Activated CD4-positive, alpha-beta T cell treated with anti-CD3 and anti-CD28 coated beads for 24 hours (primary cell): Measurements from ENCODE around the gene IL21R.

ENCODE experiments used
- DNase-seq, 2 donors: peaks; one replicate each; pipeline ENCODE4 v3.0.0-alpha.2; 2020; ENCODE audit warnings: low read depth in 2 of 2

IL21R gene

GRCh38 chr16:27462846-27463682 is 61.1 kb downstream of the IL21R start:
- DNase-seq, result no peak

GRCh38 chr16:27463741-27464591 is 62.0 kb downstream of the IL21R start:
- DNase-seq, result no peak

GRCh38 chr16:27464626-27465482 is 62.9 kb downstream of the IL21R start:
- DNase-seq, result no peak

DNA sequence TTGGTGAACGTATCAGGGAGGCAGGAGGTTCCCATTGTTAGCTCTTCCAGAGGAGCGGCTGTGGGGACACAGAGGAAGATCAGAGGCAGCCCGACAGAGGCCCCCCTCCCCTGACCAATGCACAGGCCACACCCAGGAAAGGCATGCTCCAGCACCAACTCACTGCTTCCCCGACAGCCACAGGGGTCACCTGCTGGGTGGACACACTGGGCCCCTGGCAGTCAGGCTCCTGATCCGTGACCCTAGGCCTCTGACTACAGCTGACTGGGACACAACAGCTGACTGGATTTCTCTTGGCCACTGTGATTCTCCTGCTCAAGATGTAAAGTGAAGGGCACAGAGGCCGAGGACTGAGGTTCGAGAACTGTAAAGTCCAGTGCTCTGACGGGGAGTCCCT is 63.5 kb downstream of the IL21R start:
- no peak for DNase-seq

DNA sequence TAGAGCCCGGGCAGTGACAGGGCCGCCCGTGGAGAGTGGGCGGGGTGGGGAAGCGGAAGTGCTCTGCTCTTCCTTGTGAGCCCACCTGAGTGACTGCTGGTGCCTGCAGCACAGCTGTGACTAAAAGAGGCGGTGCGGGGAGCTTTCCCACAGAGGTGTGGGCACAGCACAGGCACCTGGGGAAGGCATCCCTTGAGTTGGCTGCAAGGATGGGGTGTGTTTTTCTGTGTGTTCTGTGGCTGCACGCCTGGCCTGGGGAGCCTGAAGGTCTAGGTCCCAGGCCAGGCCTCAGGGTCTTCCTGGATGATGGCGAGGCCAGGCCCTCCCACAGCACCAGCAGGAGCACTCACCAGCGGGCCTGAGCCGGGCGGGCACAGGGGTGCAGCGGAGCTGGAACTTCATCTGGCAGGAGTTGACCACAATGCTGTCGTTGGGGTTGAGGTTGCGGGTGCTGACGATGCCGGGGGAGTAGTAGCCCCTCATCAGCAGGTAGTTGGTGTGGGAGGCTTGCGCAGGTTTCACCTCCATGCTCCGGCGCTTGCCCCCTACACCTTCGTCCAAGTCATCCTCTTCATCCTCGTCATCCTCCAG is 67.1 kb downstream of the IL21R start:
- no peak for DNase-seq

DNA sequence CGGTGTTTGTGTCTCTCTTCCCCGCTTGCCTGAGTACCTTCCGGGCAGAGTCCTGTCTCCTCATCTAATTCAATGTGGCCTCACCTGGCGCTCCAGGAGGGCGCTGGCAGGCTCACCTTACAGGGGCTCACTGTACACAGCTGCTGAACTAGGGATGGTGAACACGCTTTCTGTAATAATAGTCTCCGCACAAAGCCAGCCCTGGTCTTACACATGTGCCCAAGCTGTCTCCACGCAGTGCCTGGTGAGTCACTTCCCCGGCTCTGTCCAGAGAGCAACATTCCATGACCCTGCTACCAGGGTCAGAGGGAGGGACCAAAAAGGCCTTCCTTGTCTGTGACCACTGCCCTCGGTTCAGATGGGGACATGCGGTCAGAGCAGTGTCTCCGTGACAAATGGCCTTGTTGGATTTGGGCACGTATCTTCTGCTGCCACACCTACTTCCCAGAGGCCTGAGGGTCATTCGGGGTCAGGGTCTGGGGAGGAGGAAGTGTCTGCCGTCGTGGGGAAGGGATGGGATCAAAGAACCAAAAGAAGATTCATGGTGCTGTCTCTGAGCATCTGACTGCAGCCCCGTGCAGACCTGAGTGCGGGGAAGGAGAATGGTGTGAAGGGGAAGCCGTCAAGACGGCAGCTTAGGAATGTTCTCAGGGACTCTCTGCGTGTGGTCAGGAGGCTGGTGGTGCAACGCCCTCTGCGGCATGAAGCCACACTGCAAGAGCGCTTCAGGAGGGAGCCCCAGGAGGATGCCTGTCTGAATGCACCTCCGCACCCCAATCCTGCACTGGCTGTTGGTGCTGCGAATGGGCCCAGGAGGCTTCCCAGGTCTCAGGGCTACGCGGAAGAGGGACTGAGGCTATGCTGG is 68.8 kb downstream of the IL21R start:
- no peak for DNase-seq

- no peak for DNase-seq
These were observed 69.7 kb downstream of the IL21R start for GRCh38 chr16:27471661-27472060.

- no peak for DNase-seq
These were observed 70.4 kb downstream of the IL21R start for GRCh38 chr16:27472091-27473020.

DNA sequence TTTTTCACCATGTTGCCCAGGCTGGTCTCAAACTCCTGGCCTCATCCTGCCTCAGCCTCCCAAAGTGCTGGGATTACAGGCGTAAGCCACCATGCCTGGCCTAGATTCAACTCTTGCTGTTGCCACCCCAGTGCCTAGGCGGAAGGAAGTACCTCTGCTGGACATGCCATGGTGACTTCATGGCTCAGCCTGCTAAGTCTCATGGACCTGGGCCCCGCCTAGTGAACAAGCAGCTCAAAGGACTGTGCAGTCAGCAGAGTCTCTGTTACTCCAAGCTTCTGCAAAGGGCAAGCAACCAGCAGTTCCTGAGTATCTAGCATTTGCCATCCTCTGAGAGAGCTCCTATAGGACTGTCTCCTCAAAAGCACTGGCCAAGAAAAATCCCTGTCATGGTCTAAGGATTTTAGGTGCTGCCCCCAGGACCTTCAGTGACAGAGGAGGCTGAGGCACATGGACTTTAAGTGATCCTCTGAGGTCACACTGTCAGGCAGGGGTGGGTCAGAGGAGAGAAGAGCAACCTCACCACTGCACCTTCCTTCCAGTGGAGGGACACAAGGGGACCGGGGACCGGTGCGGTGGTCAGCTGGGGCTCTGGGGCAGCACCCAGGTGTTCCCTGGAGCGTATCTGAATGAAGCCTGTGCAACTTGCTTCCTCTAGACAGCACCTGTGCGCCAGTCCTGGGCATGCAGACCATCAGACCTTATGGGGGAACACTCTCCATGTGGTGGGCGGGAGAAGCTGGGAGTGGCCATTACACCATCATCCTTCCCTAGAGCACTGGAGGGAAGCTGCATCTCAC is 71.3 kb downstream of the IL21R start:
- no peak for DNase-seq

DNA sequence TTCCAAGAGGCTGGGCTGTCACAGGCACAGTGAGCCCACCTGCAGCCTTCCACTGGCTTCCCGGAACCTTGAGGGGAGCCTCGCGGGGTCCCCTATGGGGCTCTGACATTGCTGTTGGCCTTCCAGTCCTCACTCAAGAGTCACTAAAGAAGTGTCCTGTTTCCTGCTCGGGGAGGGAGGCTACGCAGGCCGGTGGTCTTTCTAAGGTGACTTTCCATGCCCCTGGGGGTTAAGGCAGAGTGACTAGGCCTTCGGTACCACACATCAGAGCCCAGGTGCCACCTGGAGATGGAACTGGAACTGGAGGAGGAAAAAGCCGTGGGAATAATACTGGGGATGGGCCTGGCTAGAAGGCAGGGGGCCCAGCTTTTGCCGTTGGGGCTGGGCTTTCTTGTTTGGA is 72.1 kb downstream of the IL21R start:
- no peak for DNase-seq

DNA sequence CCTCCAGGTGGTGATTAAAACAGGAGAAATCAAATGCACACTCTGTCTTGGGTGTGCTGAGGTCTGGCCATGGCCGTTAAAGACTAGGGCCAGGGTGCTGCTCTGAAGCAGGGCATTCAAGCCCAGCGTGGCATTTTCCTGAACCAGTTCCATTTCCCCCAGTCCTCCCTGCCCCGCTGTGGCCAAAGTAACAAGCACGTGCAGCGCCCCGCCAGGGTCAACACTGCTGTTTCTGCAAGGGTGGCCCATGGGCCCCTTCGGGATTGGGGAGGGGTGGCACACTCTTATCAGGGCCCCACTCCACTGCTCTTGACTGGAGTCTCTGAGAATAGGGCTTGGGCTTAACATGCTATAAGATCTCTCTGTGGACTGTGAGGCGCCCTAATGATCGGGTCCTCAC is 72.9 kb downstream of the IL21R start:
- DNase-seq, result no peak

GRCh38 chr16:27475561-27475960 is 73.6 kb downstream of the IL21R start:
- DNase-seq, result no peak

GRCh38 chr16:27476240-27476639 is 74.3 kb downstream of the IL21R start:
- DNase-seq, result no peak

DNA sequence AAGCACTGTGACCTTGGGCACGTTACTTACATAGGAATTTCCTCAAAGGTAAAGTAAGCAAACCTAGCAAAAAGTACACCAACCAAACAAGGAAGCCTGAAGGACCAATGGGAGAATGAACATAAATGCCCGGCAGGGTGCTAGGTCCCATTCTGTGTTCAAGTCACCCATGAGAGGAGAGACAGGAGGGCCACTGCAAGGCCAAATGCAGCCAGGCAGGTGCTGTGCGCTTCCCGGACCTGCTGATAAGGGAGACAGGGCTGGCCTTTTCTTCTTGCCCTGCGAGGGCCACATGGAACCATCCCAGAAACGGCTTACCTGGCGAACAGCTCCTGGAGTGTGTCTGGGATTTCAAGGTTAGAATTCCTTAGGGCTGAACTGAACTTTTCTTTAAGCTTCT is 78.8 kb downstream of the IL21R start:
- DNase-seq, result no peak

GRCh38 chr16:27481282-27481934 is 79.4 kb downstream of the IL21R start:
- DNase-seq, result no peak

DNA sequence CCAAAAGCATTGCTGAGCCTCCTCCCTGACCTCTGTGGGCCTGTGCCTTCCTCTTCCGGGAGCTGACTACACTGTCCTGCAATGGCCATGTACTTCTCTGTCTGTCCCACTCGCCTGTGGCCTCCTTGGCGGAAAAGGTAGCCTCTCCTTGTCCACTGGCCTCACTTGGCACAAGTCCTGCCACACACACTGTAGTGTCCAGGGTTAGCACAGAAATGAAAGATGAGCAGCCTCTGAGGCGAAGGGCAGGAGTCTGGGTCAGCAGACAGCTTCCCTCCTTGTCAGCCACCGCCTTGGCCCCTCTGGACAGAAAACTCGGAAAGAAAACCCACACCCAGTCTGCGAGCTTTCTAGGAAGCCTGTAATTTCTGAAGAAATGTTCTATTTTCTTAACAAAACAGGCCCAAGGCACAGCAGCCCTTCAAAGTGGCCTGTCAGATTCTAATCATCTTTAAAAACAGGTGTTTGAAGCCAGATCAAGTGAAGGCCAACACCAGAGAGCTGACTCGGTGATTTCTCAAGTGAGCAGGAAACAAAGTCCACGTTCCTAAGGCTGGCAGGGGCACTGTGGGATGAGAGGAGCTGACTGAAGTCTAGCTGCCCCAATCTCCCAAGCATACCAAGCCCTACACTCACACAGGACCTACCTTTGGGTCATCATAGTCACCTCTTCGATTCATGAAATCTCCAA is 80.6 kb downstream of the IL21R start:
- DNase-seq, result no peak

DNA sequence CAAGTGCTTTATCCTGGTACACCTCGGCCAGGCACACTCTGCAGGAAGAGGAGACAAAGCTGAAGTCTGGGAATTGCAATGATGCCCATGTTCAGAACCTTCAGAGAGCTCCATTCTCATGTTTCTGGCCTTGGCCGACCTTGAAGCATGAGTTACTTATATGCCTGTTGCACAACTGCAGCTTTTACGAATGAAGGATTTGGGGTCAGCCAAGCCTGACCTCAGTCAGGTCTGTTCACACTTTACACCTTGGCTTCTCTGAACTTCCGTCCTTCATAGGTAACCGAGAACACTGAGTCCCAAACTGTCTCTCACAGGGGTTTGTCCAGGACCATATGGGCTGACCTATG is 81.1 kb downstream of the IL21R start:
- no peak for DNase-seq

GRCh38 chr16:27483624-27484023 is 81.7 kb downstream of the IL21R start:
- no peak for DNase-seq
